ENCODE results near the gene CEP68.
"Not testable (repeated sequence)": the region's sequence is repeated elsewhere in the genome, so short reads cannot be mapped to it uniquely, and the experiment has no call there.

The CEP68 gene

GRCh38 chr2:65031341-65032018 is 24.7 kb upstream of the CEP68 start:
- DNase-seq (ENCODE audit: low spot score), result peak; percentile 48

GRCh38 chr2:65032019-65032975 is 23.9 kb upstream of the CEP68 start:
- DNase-seq (ENCODE audit: low spot score), result no peak

GRCh38 chr2:65033178-65033577 is 23.0 kb upstream of the CEP68 start:
- DNase-seq (ENCODE audit: low spot score), result no peak

GRCh38 chr2:65033667-65034066 is 22.5 kb upstream of the CEP68 start:
- DNase-seq (ENCODE audit: low spot score), result not testable (repeated sequence)

- DNase-seq (ENCODE audit: low spot score), result no peak
Measured at GRCh38 chr2:65035351-65035943, 20.8 kb upstream of the CEP68 start.

GRCh38 chr2:65037178-65037577 is 19.0 kb upstream of the CEP68 start:
- no peak for DNase-seq (ENCODE audit: low spot score)

GRCh38 chr2:65039640-65040039 is 16.6 kb upstream of the CEP68 start:
- DNase-seq (ENCODE audit: low spot score), result no peak

- DNase-seq (ENCODE audit: low spot score), result peak; percentile 74
Measured at GRCh38 chr2:65040400-65041261, 15.6 kb upstream of the CEP68 start.

- no peak for DNase-seq (ENCODE audit: low spot score)
Measured at GRCh38 chr2:65043001-65043400, 13.2 kb upstream of the CEP68 start.

- no peak for DNase-seq (ENCODE audit: low spot score)
Measured at GRCh38 chr2:65044097-65044735, 12.0 kb upstream of the CEP68 start.

- no peak for DNase-seq (ENCODE audit: low spot score)
Measured at GRCh38 chr2:65045651-65046050, 10.6 kb upstream of the CEP68 start.

GRCh38 chr2:65046633-65047407 is 9.4 kb upstream of the CEP68 start:
- no peak for DNase-seq (ENCODE audit: low spot score)

- DNase-seq (ENCODE audit: low spot score), result no peak
Measured at GRCh38 chr2:65049010-65049639, 7.1 kb upstream of the CEP68 start.

- no peak for DNase-seq (ENCODE audit: low spot score)
Measured at GRCh38 chr2:65050931-65051330, 5.3 kb upstream of the CEP68 start.

GRCh38 chr2:65053199-65053598 is 3.0 kb upstream of the CEP68 start:
- DNase-seq (ENCODE audit: low spot score), result peak; percentile 65

GRCh38 chr2:65054749-65055421 is 1.3 kb upstream of the CEP68 start:
- DNase-seq (ENCODE audit: low spot score), result no peak

GRCh38 chr2:65055422-65056214 is 598 bp upstream of the CEP68 start:
- peak; percentile 74 for DNase-seq (ENCODE audit: low spot score)

- no peak for DNase-seq (ENCODE audit: low spot score)
Measured at GRCh38 chr2:65057054-65057375, 799 bp downstream of the CEP68 start.
